RKO (cell line): ENCODE results near the gene OR52I2.
A peak's percentile ranks its signal among the peaks of the same experiment; 100 is the strongest.

Experiments
- DNase-seq: peaks from one replicate; pipeline ENCODE4 v3.0.0-alpha.2; 2016; ENCODE audit warnings: low spot score

OR52I2 gene

GRCh38 chr11:4581443-4581842, at the start of gene OR52I2:
Gene OR52I2, plus strand, starts transcription at chr11:4581743.
- DNase-seq, result no peak

GRCh38 chr11:4539603-4540219, 41.8 kb upstream of the OR52I2 start:
- peak; percentile 44 for DNase-seq

DNA sequence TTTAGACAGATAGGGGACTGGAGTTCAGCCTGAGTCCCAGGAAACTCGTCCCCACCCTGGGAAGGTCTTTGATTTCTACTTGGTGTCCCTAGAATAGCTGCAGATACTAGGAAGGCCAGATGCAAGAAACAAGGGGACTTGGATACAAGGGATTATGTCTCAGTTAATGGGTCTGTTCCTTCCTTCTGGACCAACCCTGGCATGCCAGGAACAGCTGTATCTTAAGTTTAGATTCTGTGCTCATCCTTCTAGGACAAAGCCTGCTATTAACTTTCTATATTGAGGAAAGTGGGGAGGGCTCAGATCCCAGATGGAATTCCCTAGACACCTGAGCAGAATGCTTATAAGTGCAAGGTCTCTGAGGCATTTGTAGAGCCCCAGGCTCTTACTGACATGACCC, 40.5 kb upstream of the OR52I2 start:
- no peak for DNase-seq

DNA sequence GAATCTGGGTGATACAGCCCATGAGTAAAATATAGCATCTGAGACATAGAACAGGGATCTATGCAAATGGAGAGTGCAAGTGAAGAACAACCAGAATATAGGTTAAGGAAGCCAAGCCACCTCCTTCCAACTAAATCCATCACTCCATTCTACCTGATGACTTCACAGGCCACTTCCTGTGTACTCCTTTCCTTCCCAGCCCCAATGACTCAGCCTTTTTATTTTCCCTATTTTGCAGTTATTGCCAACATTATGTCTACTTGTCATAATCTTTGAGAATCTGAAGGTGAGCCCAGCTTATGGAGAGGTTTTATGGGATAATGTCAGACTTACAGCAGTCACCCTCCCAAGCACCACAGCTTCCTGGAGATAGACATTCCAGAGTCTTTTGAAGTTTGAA, 38.0 kb upstream of the OR52I2 start:
- DNase-seq, result peak; percentile 22

DNA sequence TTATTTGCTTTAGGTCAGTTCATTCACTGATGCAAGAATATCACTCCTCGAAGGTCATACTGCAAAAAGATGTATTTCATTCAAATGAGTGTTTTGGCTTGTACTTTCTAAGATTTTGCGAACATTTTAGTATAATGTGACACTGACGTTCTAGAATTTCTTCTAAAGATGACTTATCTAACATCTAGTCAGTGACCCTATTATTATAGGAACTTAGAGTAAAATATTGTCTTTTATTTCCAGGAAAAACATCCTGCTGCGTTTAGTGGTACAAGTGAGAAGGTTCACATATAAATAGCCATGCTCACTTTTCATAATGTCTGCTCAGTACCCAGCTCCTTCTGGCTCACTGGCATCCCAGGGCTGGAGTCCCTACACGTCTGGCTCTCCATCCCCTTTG, 36.7 kb upstream of the OR52I2 start, which contains the start of gene OR52M1:
TSS of gene OR52M1 (plus strand) at position 301 of the 400 bp plus-strand sequence. CDS start at position 301, 0 bp downstream.
- no peak for DNase-seq

GRCh38 chr11:4546878-4547277, 34.7 kb upstream of the OR52I2 start:
- DNase-seq, result no peak

GRCh38 chr11:4547416-4547815, 34.1 kb upstream of the OR52I2 start:
- no peak for DNase-seq

GRCh38 chr11:4551346-4551979, 30.1 kb upstream of the OR52I2 start:
- DNase-seq, result no peak

DNA sequence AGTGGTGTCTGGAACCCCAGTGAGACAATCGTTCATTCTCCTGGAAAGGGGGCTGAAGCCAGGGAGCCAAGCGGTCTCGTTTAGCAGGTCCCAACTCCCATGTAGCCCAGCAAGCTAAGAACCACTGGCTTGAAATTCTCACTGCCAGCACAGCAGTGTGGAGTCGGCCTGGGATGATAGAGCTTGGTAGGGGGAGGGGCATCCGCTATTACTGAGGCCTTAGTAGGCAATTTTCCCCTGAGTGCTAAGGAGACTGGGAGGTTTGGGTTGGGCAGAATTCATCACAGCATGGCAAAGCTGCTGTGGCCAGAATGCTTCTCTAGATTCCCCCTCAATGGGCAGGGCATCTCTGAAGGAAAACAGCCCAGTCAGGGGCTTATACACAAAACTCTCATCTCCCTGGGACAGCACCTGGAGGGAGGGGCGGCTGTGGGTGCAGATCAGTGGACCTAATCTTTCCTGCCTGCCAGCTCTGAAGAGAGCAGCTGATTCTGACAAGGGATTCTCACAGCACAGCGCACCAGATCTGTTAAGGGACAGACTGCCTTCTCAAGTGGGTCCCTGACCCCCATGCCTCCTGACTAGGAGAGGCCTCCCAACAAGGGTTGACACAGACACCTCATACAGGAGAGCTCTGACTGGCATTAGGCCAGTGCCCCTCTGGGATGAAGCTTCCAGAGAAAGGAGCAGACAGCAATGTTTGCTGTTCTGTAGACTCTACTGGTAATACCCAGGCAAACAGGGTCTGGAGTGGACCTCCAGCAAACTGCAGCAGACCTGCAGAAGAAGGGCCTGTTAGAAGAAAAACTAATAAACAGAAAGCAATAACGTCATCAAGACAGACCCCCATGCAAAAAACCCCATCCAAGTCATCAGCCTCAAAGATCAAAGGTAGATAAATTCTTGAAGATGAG, 21.8 kb upstream of the OR52I2 start:
- no peak for DNase-seq

- no peak for DNase-seq
These were observed 21.1 kb upstream of the OR52I2 start for GRCh38 chr11:4560467-4560866.

GRCh38 chr11:4565371-4565770, 16.2 kb upstream of the OR52I2 start:
- no peak for DNase-seq

GRCh38 chr11:4569075-4569474, 12.5 kb upstream of the OR52I2 start:
- DNase-seq, result no peak

- DNase-seq, result no peak
These were observed 4.7 kb upstream of the OR52I2 start for GRCh38 chr11:4576880-4577279.

DNA sequence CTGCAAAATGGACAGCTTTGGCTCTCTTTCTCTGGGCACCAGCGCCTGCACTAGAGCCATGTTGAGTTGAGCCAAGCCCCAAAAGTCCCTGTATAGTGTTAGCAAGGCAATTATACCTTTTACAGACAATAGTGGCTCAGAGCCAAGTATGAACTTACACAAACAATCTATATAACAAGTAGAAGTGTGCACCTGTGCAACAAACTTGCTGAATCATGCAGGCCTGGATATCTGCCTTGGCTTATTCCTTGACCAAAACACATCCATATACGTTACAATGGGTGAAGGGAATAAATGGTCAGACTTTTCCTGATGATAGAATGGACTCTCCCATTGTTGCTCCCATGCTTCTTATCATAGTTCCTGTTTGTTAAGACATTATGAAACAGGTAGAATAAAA, 3.8 kb upstream of the OR52I2 start:
- DNase-seq, result no peak

- no peak for DNase-seq
These were observed 2.9 kb upstream of the OR52I2 start for GRCh38 chr11:4578624-4579023.

DNA sequence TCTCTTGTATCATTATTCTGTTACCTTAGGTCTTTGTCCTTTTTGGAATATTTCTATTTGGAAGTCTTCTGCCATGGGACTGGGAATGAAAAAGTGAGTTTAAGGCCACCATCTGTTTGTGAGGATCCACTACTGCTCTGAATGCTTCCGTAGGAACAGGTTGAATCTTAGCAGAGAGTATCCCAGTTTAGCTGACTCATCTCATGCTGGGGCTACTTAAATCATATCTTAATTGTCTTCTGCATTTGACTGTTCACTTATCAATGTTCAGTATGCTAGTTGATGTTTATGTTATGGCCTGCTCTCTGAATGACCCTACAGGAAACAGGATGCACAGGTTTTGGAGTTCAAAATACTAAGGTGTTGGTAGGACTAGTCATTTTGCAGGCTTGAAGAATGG, 1.4 kb upstream of the OR52I2 start:
- no peak for DNase-seq

DNA sequence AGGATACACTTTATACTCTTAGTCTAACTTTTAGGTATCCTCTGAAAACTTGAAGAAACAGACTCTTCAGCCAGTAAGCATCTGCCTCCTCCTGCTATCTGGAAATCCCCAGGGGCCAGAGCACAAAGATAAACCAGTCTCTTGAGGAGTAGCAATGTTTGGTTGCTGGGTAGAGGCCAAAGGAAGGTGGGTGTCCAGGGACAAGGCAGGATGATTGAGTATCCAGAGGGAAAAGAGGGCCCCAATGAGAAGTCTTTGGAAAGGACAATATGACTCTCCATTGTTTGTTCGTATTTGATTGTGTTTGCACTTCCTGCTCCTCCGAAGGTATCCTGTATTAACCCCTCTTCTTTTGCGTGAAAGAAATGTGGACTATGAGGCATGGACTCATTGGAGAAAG, 7.5 kb downstream of the OR52I2 start:
- DNase-seq, result no peak

DNA sequence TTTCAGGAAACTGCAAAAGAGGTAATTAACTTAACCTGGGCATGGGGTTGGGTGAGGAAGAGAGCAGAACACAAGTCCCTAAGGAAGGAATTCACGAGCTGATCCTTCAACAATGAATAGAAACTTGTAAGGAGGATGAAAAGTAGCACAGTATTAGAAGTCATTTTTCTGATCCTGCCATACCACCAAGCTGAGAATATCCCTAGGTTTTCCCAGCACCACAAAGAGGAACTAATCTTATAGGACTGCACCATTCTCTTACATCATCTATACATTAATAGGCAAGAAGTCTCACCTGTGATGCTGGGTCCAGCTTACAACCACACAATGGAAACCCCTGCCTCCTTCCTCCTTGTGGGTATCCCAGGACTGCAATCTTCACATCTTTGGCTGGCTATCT, 12.2 kb downstream of the OR52I2 start, which contains the start of gene OR52I1:
TSS of gene OR52I1 (plus strand) at position 301 of the 400 bp plus-strand sequence. CDS start at position 301, 0 bp downstream.
- no peak for DNase-seq

DNA sequence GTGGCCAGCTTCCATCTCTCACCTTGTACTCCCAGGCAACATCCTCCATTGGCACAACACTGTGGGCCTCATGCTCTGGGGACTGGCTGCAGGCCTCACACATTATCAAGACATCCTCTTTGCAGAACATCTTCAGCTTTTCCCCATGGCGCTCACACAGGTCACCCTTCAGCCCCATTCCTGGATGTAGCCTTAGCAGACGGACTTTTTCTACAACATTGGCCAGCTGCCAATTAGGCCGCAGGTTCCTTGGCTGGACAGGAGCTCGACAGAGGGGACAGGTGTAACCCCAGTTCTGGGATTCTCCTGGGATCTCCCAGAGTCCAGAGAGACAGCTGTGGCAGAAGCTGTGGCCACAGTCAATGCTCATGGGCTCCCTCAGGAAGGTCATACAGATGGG, 23.5 kb downstream of the OR52I2 start:
- no peak for DNase-seq

- DNase-seq, result no peak
These were observed 24.9 kb downstream of the OR52I2 start for GRCh38 chr11:4606231-4607015.

GRCh38 chr11:4607096-4607495, 25.6 kb downstream of the OR52I2 start:
- peak; percentile 14 for DNase-seq
